NCI-H2029 (cell line): Measurements from ENCODE around the gene SERBP1.
"Not testable (repeated sequence)": the region's sequence is repeated elsewhere in the genome, so short reads cannot be mapped to it uniquely, and the experiment has no call there.

Source experiments
- DNase-seq: peaks from one replicate; lab custom pipeline; 2025; lab: John Stamatoyannopoulos, UW

The SERBP1 gene

GRCh38 chr1:67440339-67440738 is 10.1 kb upstream of the SERBP1 start:
- no peak for DNase-seq

GRCh38 chr1:67439277-67440029 is 9.3 kb upstream of the SERBP1 start:
- no peak for DNase-seq

- no peak for DNase-seq
Measured at GRCh38 chr1:67437961-67438360, 7.8 kb upstream of the SERBP1 start.

GRCh38 chr1:67436511-67437055 is 6.4 kb upstream of the SERBP1 start:
- DNase-seq: no peak

GRCh38 chr1:67434491-67434890 is 4.3 kb upstream of the SERBP1 start:
- no peak for DNase-seq

GRCh38 chr1:67433837-67434236 is 3.6 kb upstream of the SERBP1 start:
- no peak for DNase-seq

GRCh38 chr1:67432745-67433144 is 2.5 kb upstream of the SERBP1 start:
- no peak for DNase-seq

GRCh38 chr1:67431869-67432578 is 1.8 kb upstream of the SERBP1 start:
- no peak for DNase-seq

- no peak for DNase-seq
Measured at GRCh38 chr1:67431156-67431765, 1.1 kb upstream of the SERBP1 start.

GRCh38 chr1:67429528-67430357 is 459 bp downstream of the SERBP1 start:
- peak; percentile 45 for DNase-seq

- no peak for DNase-seq
Measured at GRCh38 chr1:67429011-67429527, 1.1 kb downstream of the SERBP1 start.

GRCh38 chr1:67427947-67428346 is 2.3 kb downstream of the SERBP1 start:
- DNase-seq: no peak

GRCh38 chr1:67427465-67427864 is 2.7 kb downstream of the SERBP1 start:
- DNase-seq: no peak

- DNase-seq: no peak
Measured at GRCh38 chr1:67420835-67421492, 9.2 kb downstream of the SERBP1 start.

GRCh38 chr1:67418839-67419586 is 11.2 kb downstream of the SERBP1 start:
- DNase-seq: no peak

GRCh38 chr1:67417733-67418132 is 12.5 kb downstream of the SERBP1 start:
- DNase-seq: not testable (repeated sequence)

- DNase-seq: no peak
Measured at GRCh38 chr1:67415041-67415440, 15.2 kb downstream of the SERBP1 start.

GRCh38 chr1:67414574-67414973 is 15.6 kb downstream of the SERBP1 start:
- no peak for DNase-seq

GRCh38 chr1:67413101-67413500 is 17.1 kb downstream of the SERBP1 start:
- not testable (repeated sequence) for DNase-seq

GRCh38 chr1:67408148-67408547 is 22.1 kb downstream of the SERBP1 start:
- no peak for DNase-seq
